ENCODE data around the gene TBXA2R. TPM values are rescaled to one million over a fixed set of nuclear protein-coding genes. Genes with fewer than 3 reads are reported as not detected.
"Not testable (repeated sequence)": the region's sequence is repeated elsewhere in the genome, so short reads cannot be mapped to it uniquely, and the experiment has no call there.

Gene TBXA2R
- total RNA-seq, 1 donor from 2014 or later, result 2.4 TPM

- DNase-seq, result no peak
Measured at GRCh38 chr19:3605361-3605760, 1.3 kb downstream of the TBXA2R start.

- DNase-seq, result no peak
Measured at GRCh38 chr19:3604987-3605343, 1.7 kb downstream of the TBXA2R start.

GRCh38 chr19:3604227-3604986 lies 2.3 kb downstream of the TBXA2R start:
- DNase-seq, result no peak

- DNase-seq, result no peak
Measured at GRCh38 chr19:3603121-3603811, 3.4 kb downstream of the TBXA2R start.

- no peak for DNase-seq
Measured at GRCh38 chr19:3601021-3601420, 5.7 kb downstream of the TBXA2R start.

- DNase-seq, result no peak
Measured at GRCh38 chr19:3599776-3600187, 6.9 kb downstream of the TBXA2R start.

GRCh38 chr19:3595521-3596061 lies 11.1 kb downstream of the TBXA2R start:
- no peak for DNase-seq

GRCh38 chr19:3593156-3593555 lies 13.5 kb downstream of the TBXA2R start:
- DNase-seq, result no peak

- DNase-seq, result no peak
Measured at GRCh38 chr19:3591876-3592613, 14.6 kb downstream of the TBXA2R start.

- no peak for DNase-seq
Measured at GRCh38 chr19:3590991-3591659, 15.6 kb downstream of the TBXA2R start.

- no peak for DNase-seq
Measured at GRCh38 chr19:3589949-3590348, 16.7 kb downstream of the TBXA2R start.

GRCh38 chr19:3589439-3589838 lies 17.2 kb downstream of the TBXA2R start:
- no peak for DNase-seq

GRCh38 chr19:3586707-3587346 lies 19.8 kb downstream of the TBXA2R start:
- DNase-seq, result no peak

GRCh38 chr19:3586127-3586626 lies 20.5 kb downstream of the TBXA2R start:
- DNase-seq, result no peak

- no peak for DNase-seq
Measured at GRCh38 chr19:3585301-3586126, 21.2 kb downstream of the TBXA2R start, which contains the start of gene GIPC3. Gene GIPC3 (plus strand): TSS chr19:3585478. CDS start chr19:3585598, 120 bp downstream.

GRCh38 chr19:3584036-3584802 lies 22.5 kb downstream of the TBXA2R start:
- not testable (repeated sequence) for DNase-seq

GRCh38 chr19:3581792-3582191 lies 24.9 kb downstream of the TBXA2R start:
- not testable (repeated sequence) for DNase-seq

- no peak for DNase-seq
Measured at GRCh38 chr19:3580156-3580934, 26.3 kb downstream of the TBXA2R start.

- no peak for DNase-seq
Measured at GRCh38 chr19:3578390-3578789, 28.3 kb downstream of the TBXA2R start.

Data from tongue (tissue), 2 donors.